HUES6 (cell line): ENCODE measurements around the gene KCNV2.

ENCODE experiments used
- H3K27ac ChIP-seq: 2 replicates; pipeline ENCODE4 v1.7.0; 2013; ENCODE audit warnings: low read depth, mild to moderate bottlenecking, low read length, inconsistent platforms
- H3K27me3 ChIP-seq: 2 replicates; pipeline ENCODE4 v1.6.1; 2013; ENCODE audit warnings: low read length; ENCODE audit not compliant: control insufficient read depth, insufficient read depth
- H3K36me3 ChIP-seq: 2 replicates; pipeline ENCODE4 v1.6.1; 2013; ENCODE audit warnings: low read length; ENCODE audit not compliant: control insufficient read depth, insufficient read depth
- H3K4me1 ChIP-seq: 2 replicates; pipeline ENCODE4 v1.6.1; 2013; ENCODE audit warnings: low read length; ENCODE audit not compliant: control insufficient read depth, insufficient read depth
- H3K4me3 ChIP-seq: 2 replicates; pipeline ENCODE4 v1.5.1; 2013; ENCODE audit warnings: low read depth, low read length
- H3K9ac ChIP-seq: one replicate; pipeline ENCODE4 v1.6.1; 2013; ENCODE audit warnings: mild to moderate bottlenecking, low read length
- H3K9me3 ChIP-seq: 2 replicates; pipeline ENCODE4 v1.6.1; 2013; ENCODE audit warnings: low read depth, low read length; ENCODE audit not compliant: control insufficient read depth, insufficient read depth

KCNV2 gene

GRCh38 chr9:2720179-2720654, 2.9 kb downstream of the KCNV2 start:
- Histone ChIP-seq H3K4me3 (no peak overlapping the region), H3K27ac (no peak overlapping the region), H3K36me3 (peaks cover 7% of the 10 kb centered on the region; the same call in 1 of the 2 replicates), H3K27me3 (no peaks in the 10 kb centered on the region), H3K9me3 (no peaks in the 10 kb centered on the region), H3K4me1 (peaks cover 2% of the 10 kb centered on the region; the same call in 1 of the 2 replicates), H3K9ac (no peak overlapping the region)

GRCh38 chr9:2722715-2723114, 5.4 kb downstream of the KCNV2 start:
- no peak overlapping the region for H3K9ac ChIP-seq
- H3K9me3 ChIP-seq: no peaks in the 10 kb centered on the region
- H3K27ac ChIP-seq: no peak overlapping the region
- H3K4me1 ChIP-seq: peaks cover 14% of the 10 kb centered on the region; the same call in 1 of the 2 replicates
- no peaks in the 10 kb centered on the region for H3K27me3 ChIP-seq
- no peak overlapping the region for H3K4me3 ChIP-seq
- H3K36me3 ChIP-seq: peaks cover 7% of the 10 kb centered on the region; the same call in 1 of the 2 replicates

- H3K9me3 ChIP-seq: no peaks in the 10 kb centered on the region
- H3K4me3 ChIP-seq: no peak overlapping the region
- peaks cover 4% of the 10 kb centered on the region; the same call in 1 of the 2 replicates for H3K36me3 ChIP-seq
- H3K4me1 ChIP-seq: peaks cover 22% of the 10 kb centered on the region
- H3K9ac ChIP-seq: no peak overlapping the region
- H3K27ac ChIP-seq: no peak overlapping the region
- no peaks in the 10 kb centered on the region for H3K27me3 ChIP-seq
Measured at GRCh38 chr9:2723376-2724065, 6.2 kb downstream of the KCNV2 start.

GRCh38 chr9:2725126-2725525, 7.8 kb downstream of the KCNV2 start:
- H3K9ac ChIP-seq: no peak overlapping the region
- H3K27me3 ChIP-seq: no peaks in the 10 kb centered on the region
- H3K4me1 ChIP-seq: peaks cover 30% of the 10 kb centered on the region
- H3K9me3 ChIP-seq: no peaks in the 10 kb centered on the region
- no peaks in the 10 kb centered on the region for H3K36me3 ChIP-seq
- no peak overlapping the region for H3K4me3 ChIP-seq
- H3K27ac ChIP-seq: no peak overlapping the region

GRCh38 chr9:2725898-2726649, 8.8 kb downstream of the KCNV2 start:
- H3K4me3 ChIP-seq: no peak overlapping the region
- H3K9me3 ChIP-seq: no peaks in the 10 kb centered on the region
- no peak overlapping the region for H3K27ac ChIP-seq
- no peak overlapping the region for H3K9ac ChIP-seq
- H3K4me1 ChIP-seq: peaks cover 30% of the 10 kb centered on the region
- no peaks in the 10 kb centered on the region for H3K27me3 ChIP-seq
- no peaks in the 10 kb centered on the region for H3K36me3 ChIP-seq

- Histone ChIP-seq H3K4me1 (peaks cover 30% of the 10 kb centered on the region), H3K27ac (no peak overlapping the region), H3K36me3 (no peaks in the 10 kb centered on the region), H3K27me3 (no peaks in the 10 kb centered on the region), H3K4me3 (no peak overlapping the region), H3K9me3 (no peaks in the 10 kb centered on the region), H3K9ac (no peak overlapping the region)
Measured at GRCh38 chr9:2726650-2727340, 9.5 kb downstream of the KCNV2 start.

- peaks cover 30% of the 10 kb centered on the region for H3K4me1 ChIP-seq
- H3K27ac ChIP-seq: no peak overlapping the region
- H3K4me3 ChIP-seq: no peak overlapping the region
- no peak overlapping the region for H3K9ac ChIP-seq
- no peaks in the 10 kb centered on the region for H3K27me3 ChIP-seq
- no peaks in the 10 kb centered on the region for H3K9me3 ChIP-seq
- H3K36me3 ChIP-seq: no peaks in the 10 kb centered on the region
Measured at GRCh38 chr9:2727374-2727773, 10.1 kb downstream of the KCNV2 start.

GRCh38 chr9:2727966-2728613, 10.8 kb downstream of the KCNV2 start:
- no peaks in the 10 kb centered on the region for H3K36me3 ChIP-seq
- H3K9ac ChIP-seq: no peak overlapping the region
- no peak overlapping the region for H3K27ac ChIP-seq
- peaks cover 28% of the 10 kb centered on the region for H3K4me1 ChIP-seq
- no peak overlapping the region for H3K4me3 ChIP-seq
- H3K27me3 ChIP-seq: no peaks in the 10 kb centered on the region
- H3K9me3 ChIP-seq: no peaks in the 10 kb centered on the region

GRCh38 chr9:2729003-2729402, 11.7 kb downstream of the KCNV2 start:
- Histone ChIP-seq H3K27ac (no peak overlapping the region), H3K27me3 (no peaks in the 10 kb centered on the region), H3K36me3 (no peaks in the 10 kb centered on the region), H3K4me1 (peaks cover 28% of the 10 kb centered on the region), H3K9me3 (no peaks in the 10 kb centered on the region), H3K4me3 (no peak overlapping the region), H3K9ac (no peak overlapping the region)

GRCh38 chr9:2729721-2730120, 12.4 kb downstream of the KCNV2 start:
- H3K4me1 ChIP-seq: peaks cover 28% of the 10 kb centered on the region
- no peak overlapping the region for H3K9ac ChIP-seq
- peaks cover 2% of the 10 kb centered on the region; the same call in 1 of the 2 replicates for H3K36me3 ChIP-seq
- no peak overlapping the region for H3K4me3 ChIP-seq
- H3K9me3 ChIP-seq: no peaks in the 10 kb centered on the region
- no peaks in the 10 kb centered on the region for H3K27me3 ChIP-seq
- no peak overlapping the region for H3K27ac ChIP-seq
